ENCODE measurements around the gene ATP8B1. TPM values are rescaled to one million over a fixed set of nuclear protein-coding genes. Genes with fewer than 3 reads are reported as not detected.

ATP8B1 gene
- total RNA-seq, 1 experiment from 2014 or later, result 5.6 TPM

GRCh38 chr18:57844319-57844718 is 41.2 kb upstream of the ATP8B1 start (continued):
- TF ChIP-seq ZNF281 (CRISPR knock-in tag; IDR thresholded peaks at IDR 0.05) (no peak), FOXK1 (CRISPR knock-in tag; IDR thresholded peaks at IDR 0.05) (no peak)

DNA sequence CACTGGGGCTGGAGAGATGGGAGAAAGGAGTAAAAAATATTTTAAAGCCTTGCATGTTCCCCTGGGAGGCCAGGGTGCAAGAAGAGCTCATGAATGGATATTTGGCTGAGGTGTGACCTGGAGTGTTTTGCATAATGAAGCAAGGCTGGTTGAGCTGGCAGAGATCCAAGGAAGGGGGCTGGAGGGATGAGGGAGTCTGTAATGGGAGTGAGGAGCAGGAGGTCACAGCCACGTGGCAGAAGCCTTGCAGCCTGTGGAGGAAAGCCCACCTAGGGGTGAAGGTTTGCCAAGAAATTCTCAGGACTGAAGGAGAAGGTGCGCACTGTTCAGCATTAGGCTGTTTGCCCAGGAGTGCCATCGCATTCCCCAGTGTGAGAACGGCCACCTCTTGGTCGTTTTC is 40.3 kb upstream of the ATP8B1 start:
- no peak overlapping the region for H3K4me3 Mint-ChIP-seq

More for the DNA sequence above, 40.3 kb upstream of the ATP8B1 start:
- ChIA-PET CTCF (interaction anchor here (1.1 to 1.3 kb wide), 2 partner anchors 39 to 40 kb away, joined by 3 to 4 read pairs; partner anchors contain the start of gene ATP8B1), POLR2A (no interaction called here)
- no peaks in the 10 kb centered on the region for H3K36me3 Mint-ChIP-seq
- ATAC-seq, result no peak
- no peak for TF ChIP-seq CBFB (CRISPR knock-in tag; IDR thresholded peaks at IDR 0.05; ENCODE audit: low read depth)
- no peak for TF ChIP-seq STAT6 (CRISPR knock-in tag; conservative IDR thresholded peaks at IDR 0.05; ENCODE audit: low read depth)
- TF ChIP-seq, protein P1, sequence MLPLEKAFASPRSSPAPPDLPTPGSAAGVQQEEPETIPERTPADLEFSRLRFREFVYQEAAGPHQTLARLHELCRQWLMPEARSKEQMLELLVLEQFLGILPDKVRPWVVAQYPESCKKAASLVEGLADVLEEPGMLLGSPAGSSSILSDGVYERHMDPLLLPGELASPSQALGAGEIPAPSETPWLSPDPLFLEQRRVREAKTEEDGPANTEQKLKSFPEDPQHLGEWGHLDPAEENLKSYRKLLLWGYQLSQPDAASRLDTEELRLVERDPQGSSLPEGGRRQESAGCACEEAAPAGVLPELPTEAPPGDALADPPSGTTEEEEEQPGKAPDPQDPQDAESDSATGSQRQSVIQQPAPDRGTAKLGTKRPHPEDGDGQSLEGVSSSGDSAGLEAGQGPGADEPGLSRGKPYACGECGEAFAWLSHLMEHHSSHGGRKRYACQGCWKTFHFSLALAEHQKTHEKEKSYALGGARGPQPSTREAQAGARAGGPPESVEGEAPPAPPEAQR (CRISPR knock-in tag; IDR thresholded peaks at IDR 0.05), result no peak
- TF ChIP-seq GTF2I (CRISPR knock-in tag; conservative IDR thresholded peaks at IDR 0.05), result no peak
- no peak for TF ChIP-seq ZNF416 (CRISPR knock-in tag; IDR thresholded peaks at IDR 0.05)
- TF ChIP-seq NR3C1 (CRISPR knock-in tag; conservative IDR thresholded peaks at IDR 0.05; ENCODE audit: low read depth), result no peak
- TF ChIP-seq, protein P2, sequence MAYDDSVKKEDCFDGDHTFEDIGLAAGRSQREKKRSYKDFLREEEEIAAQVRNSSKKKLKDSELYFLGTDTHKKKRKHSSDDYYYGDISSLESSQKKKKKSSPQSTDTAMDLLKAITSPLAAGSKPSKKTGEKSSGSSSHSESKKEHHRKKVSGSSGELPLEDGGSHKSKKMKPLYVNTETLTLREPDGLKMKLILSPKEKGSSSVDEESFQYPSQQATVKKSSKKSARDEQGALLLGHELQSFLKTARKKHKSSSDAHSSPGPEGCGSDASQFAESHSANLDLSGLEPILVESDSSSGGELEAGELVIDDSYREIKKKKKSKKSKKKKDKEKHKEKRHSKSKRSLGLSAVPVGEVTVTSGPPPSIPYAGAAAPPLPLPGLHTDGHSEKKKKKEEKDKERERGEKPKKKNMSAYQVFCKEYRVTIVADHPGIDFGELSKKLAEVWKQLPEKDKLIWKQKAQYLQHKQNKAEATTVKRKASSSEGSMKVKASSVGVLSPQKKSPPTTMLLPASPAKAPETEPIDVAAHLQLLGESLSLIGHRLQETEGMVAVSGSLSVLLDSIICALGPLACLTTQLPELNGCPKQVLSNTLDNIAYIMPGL (CRISPR knock-in tag; IDR thresholded peaks at IDR 0.05), result no peak
- no peak for TF ChIP-seq ELF4 (CRISPR knock-in tag; IDR thresholded peaks at IDR 0.05; ENCODE audit: low read depth)
- TF ChIP-seq, protein P3, sequence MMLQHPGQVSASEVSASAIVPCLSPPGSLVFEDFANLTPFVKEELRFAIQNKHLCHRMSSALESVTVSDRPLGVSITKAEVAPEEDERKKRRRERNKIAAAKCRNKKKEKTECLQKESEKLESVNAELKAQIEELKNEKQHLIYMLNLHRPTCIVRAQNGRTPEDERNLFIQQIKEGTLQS (CRISPR knock-in tag; conservative IDR thresholded peaks at IDR 0.05), result no peak
- TF ChIP-seq, protein P4, sequence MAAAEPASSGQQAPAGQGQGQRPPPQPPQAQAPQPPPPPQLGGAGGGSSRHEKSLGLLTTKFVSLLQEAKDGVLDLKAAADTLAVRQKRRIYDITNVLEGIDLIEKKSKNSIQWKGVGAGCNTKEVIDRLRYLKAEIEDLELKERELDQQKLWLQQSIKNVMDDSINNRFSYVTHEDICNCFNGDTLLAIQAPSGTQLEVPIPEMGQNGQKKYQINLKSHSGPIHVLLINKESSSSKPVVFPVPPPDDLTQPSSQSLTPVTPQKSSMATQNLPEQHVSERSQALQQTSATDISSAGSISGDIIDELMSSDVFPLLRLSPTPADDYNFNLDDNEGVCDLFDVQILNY (CRISPR knock-in tag; IDR thresholded peaks at IDR 0.05), result no peak
- no peak for TF ChIP-seq GABPB1 (CRISPR knock-in tag; IDR thresholded peaks at IDR 0.05)
- no peak for TF ChIP-seq MYBL2 (CRISPR knock-in tag; IDR thresholded peaks at IDR 0.05)
- no peak for TF ChIP-seq ZNF317 (CRISPR knock-in tag; IDR thresholded peaks at IDR 0.05; ENCODE audit: borderline replicate concordance, low read depth)
- TF ChIP-seq ZNF671 (CRISPR knock-in tag; IDR thresholded peaks at IDR 0.05), result no peak
- TF ChIP-seq, protein P5, sequence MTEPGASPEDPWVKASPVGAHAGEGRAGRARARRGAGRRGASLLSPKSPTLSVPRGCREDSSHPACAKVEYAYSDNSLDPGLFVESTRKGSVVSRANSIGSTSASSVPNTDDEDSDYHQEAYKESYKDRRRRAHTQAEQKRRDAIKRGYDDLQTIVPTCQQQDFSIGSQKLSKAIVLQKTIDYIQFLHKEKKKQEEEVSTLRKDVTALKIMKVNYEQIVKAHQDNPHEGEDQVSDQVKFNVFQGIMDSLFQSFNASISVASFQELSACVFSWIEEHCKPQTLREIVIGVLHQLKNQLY (CRISPR knock-in tag; IDR thresholded peaks at IDR 0.05), result no peak
- TF ChIP-seq, protein P6, sequence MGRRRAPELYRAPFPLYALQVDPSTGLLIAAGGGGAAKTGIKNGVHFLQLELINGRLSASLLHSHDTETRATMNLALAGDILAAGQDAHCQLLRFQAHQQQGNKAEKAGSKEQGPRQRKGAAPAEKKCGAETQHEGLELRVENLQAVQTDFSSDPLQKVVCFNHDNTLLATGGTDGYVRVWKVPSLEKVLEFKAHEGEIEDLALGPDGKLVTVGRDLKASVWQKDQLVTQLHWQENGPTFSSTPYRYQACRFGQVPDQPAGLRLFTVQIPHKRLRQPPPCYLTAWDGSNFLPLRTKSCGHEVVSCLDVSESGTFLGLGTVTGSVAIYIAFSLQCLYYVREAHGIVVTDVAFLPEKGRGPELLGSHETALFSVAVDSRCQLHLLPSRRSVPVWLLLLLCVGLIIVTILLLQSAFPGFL (CRISPR knock-in tag; IDR thresholded peaks at IDR 0.05; ENCODE audit: borderline replicate concordance), result no peak
- no peak for TF ChIP-seq NFYB (CRISPR knock-in tag; conservative IDR thresholded peaks at IDR 0.05; ENCODE audit: low read depth)
- no peak for TF ChIP-seq NFE2L1 (CRISPR knock-in tag; IDR thresholded peaks at IDR 0.05)
- H3K27me3 Mint-ChIP-seq (ENCODE audit: low read depth), result peaks cover 10% of the 10 kb centered on the region
- no peaks in the 10 kb centered on the region for H3K9me3 Mint-ChIP-seq
- no peak overlapping the region for H3K27ac Mint-ChIP-seq
- H3K4me1 Mint-ChIP-seq, result peaks cover 7% of the 10 kb centered on the region
- DNase-seq (ENCODE audit: low spot score), result no peak
